PC-9 (cell line): ENCODE measurements around the gene AP4B1. TPM values are rescaled to one million over a fixed set of nuclear protein-coding genes. Genes with fewer than 3 reads are reported as not detected.

ENCODE experiments used
- BruUV-seq: library from RNA; stranded (reverse); fragments of 400-500 nt; replicated peaks from 2 replicates; lab custom pipeline; 2021; lab: Mats Ljungman, UMichigan
- CTCF ChIA-PET: fragments of 300-600 bp; sonication (Branson Sonifier 250); formaldehyde crosslinking; loops from one replicate; lab custom pipeline; 2022; ENCODE audit warnings: antibody characterized with exemption; lab: Charles Lee
- POLR2A ChIA-PET: fragments of 300-600 bp; sonication (Branson Sonifier 250); formaldehyde crosslinking; loops from one replicate; lab custom pipeline; 2022; ENCODE audit warnings: antibody characterized with exemption; ENCODE audit not compliant: unreplicated experiment; lab: Charles Lee
- DNase-seq, 2 experiments: peaks; one replicate each; pipeline versions ENCODE4 v3.0.0 to v3.0.0-alpha.2; 2015 to 2022; ENCODE audit warnings: mixed read lengths in 1 of 2
- H2AFZ ChIP-seq: fragments of 200-600 bp; sonication (generic); 2 replicates; pipeline ENCODE4 v1.8.1; 2017; ENCODE audit warnings: antibody characterized with exemption
- H3F3A ChIP-seq: fragments of 200-600 bp; sonication (generic); 2 replicates; pipeline ENCODE4 v1.8.1; 2017; ENCODE audit warnings: antibody characterized with exemption, mild to moderate bottlenecking, low read depth; ENCODE audit not compliant: insufficient read depth
- H3K27ac ChIP-seq: fragments of 200-600 bp; sonication (generic); 2 replicates; pipeline ENCODE4 v1.6.1; 2016; ENCODE audit warnings: mixed run types
- H3K27me3 ChIP-seq: fragments of 200-600 bp; sonication (generic); 2 replicates; pipeline ENCODE4 v1.6.1; 2016; ENCODE audit warnings: low read depth, mixed run types; ENCODE audit not compliant: insufficient read depth
- H3K36me3 ChIP-seq: fragments of 200-600 bp; sonication (generic); 2 replicates; pipeline ENCODE4 v1.6.1; 2016; ENCODE audit warnings: low read depth, mixed run types
- H3K4me1 ChIP-seq: fragments of 200-600 bp; sonication (generic); replicated peaks from 2 replicates; pipeline ENCODE4 v1.6.1; 2016; ENCODE audit warnings: mixed run types; ENCODE audit not compliant: insufficient read depth
- H3K4me2 ChIP-seq: fragments of 200-600 bp; sonication (generic); 2 replicates; pipeline ENCODE4 v1.6.1; 2017; ENCODE audit warnings: mixed run types
- H3K4me3 ChIP-seq: fragments of 200-600 bp; sonication (generic); 2 replicates; pipeline ENCODE4 v1.6.1; 2016; ENCODE audit warnings: mixed run types
- H3K79me2 ChIP-seq: fragments of 200-600 bp; sonication (generic); 2 replicates; pipeline ENCODE4 v1.6.1; 2017; ENCODE audit warnings: low read depth, mixed run types
- H3K9me2 ChIP-seq: fragments of 200-600 bp; sonication (generic); 2 replicates; pipeline ENCODE4 v1.8.1; 2017; ENCODE audit warnings: mild to moderate bottlenecking; ENCODE audit not compliant: insufficient read depth
- H3K9me3 ChIP-seq: fragments of 200-600 bp; sonication (generic); 2 replicates; pipeline ENCODE4 v1.8.1; 2016; ENCODE audit warnings: low read depth; ENCODE audit not compliant: insufficient read depth
- H4K20me1 ChIP-seq: fragments of 200-600 bp; sonication (generic); 2 replicates; pipeline ENCODE4 v1.8.1; 2017; ENCODE audit not compliant: insufficient read depth
- EZH2 ChIP-seq: fragments of 200-600 bp; sonication (generic); IDR thresholded peaks from 2 replicates; pipeline ENCODE4 v1.8.0; 2017; ENCODE audit warnings: antibody characterized with exemption, low read depth
- intact Hi-C: fragments of 100-400 bp; cut with micrococcal nuclease; formaldehyde crosslinking; loops from one replicate; pipeline ENCODE4 v1.10.0; 2022; ENCODE audit not compliant: unreplicated experiment
- total RNA-seq: library from RNA; stranded (reverse); gene quantifications from 2 replicates; pipeline ENCODE4 v1.2.3, GENCODE V29; 2021
- TF ChIP-seq, protein P1 (sequence below): fragments of 200-600 bp; sonication (generic); conservative IDR thresholded peaks from 2 replicates; pipeline ENCODE4 v1.6.1; 2017; ENCODE audit warnings: mixed run types, antibody characterized with exemption, mild to moderate bottlenecking, moderate library complexity

AP4B1 gene
- total RNA-seq, 1 experiment from 2014 or later: 11.7 TPM

DNA sequence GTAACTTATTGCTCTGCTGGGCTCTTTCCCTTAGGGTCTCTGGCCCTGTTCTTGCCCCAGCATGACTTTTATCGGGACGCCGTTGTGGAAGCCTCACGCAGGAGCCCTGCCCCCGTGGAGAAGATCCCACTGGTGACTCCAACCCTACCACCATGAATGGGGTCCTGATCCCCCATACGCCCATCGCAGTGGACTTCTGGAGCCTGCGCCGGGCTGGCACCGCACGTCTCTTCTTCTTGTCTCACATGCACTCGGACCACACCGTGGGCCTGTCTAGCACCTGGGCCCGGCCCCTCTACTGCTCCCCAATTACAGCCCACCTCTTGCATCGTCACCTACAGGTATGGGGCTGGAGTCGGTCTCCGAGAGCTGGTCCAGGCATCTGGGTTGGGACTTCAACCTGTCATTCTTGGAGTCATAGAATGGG, 849 bp upstream of the AP4B1 start:
- Histone ChIP-seq H3F3A (peaks cover 10% of the 10 kb centered on the region), H3K4me1 (peaks cover 10% of the 10 kb centered on the region), H2AFZ (peak overlapping the region; percentile 100), H3K9me3 (no peaks in the 10 kb centered on the region), H3K27ac (peak overlapping the region; percentile 21; the same call in 1 of the 2 replicates), H3K4me3 (peak overlapping the region; percentile 85), H4K20me1 (no peaks in the 10 kb centered on the region), H3K27me3 (no peaks in the 10 kb centered on the region), H3K4me2 (peak overlapping the region; percentile 94), H3K79me2 (peaks cover 35% of the 10 kb centered on the region), H3K9me2 (no peaks in the 10 kb centered on the region), H3K36me3 (0 out of 2 replicates have a peak, but pooled peaks cover 9% of the 10 kb centered on the region)
- CTCF ChIA-PET: interaction anchor here (1.1 to 1.5 kb wide), 2 partner anchors 23 to 31 kb away, joined by 3 to 5 read pairs; partner anchors contain the start of gene HIPK1
- TSS peak; percentile 45 for BruUV-seq
- DNase-seq: peak in 1 of 2 experiments; percentile 59
- POLR2A ChIA-PET: interaction anchor here (1.0 kb wide), 1 partner anchor 24 kb away, joined by 6 read pairs; the partner anchor contains the start of gene HIPK1
- no peak for TF ChIP-seq EZH2
- TF ChIP-seq, protein P1, sequence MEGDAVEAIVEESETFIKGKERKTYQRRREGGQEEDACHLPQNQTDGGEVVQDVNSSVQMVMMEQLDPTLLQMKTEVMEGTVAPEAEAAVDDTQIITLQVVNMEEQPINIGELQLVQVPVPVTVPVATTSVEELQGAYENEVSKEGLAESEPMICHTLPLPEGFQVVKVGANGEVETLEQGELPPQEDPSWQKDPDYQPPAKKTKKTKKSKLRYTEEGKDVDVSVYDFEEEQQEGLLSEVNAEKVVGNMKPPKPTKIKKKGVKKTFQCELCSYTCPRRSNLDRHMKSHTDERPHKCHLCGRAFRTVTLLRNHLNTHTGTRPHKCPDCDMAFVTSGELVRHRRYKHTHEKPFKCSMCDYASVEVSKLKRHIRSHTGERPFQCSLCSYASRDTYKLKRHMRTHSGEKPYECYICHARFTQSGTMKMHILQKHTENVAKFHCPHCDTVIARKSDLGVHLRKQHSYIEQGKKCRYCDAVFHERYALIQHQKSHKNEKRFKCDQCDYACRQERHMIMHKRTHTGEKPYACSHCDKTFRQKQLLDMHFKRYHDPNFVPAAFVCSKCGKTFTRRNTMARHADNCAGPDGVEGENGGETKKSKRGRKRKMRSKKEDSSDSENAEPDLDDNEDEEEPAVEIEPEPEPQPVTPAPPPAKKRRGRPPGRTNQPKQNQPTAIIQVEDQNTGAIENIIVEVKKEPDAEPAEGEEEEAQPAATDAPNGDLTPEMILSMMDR: no peak; the same call in 1 of the 2 replicates
- intact Hi-C loops: loop anchor here (1.0 kb wide), 4 partner anchors 24 to 146 kb away; partner anchors contain the start of genes HIPK1, PHTF1 and RSBN1

DNA sequence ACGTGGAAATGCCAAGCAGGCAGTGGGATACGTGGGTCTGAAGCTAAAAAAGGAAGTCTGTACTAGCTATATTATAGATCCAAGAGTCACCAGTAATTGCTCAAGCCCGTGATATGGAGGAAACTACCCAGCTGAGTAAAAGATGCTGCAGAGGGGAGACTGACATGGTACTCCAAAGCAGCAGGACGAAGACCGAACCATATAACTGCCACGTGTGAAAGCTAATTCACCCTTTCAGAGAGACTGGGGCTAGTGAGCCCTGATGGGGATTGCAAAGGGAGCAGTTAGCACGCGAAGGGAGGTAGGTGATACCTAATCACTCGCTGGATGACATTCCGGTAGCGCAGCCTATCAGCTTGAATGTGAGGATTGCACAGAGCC, 316 bp downstream of the AP4B1 start:
- Histone ChIP-seq H3K9me2 (no peaks in the 10 kb centered on the region), H3K4me2 (peak overlapping the region; percentile 84), H3K27ac (peak overlapping the region; percentile 65), H3K27me3 (no peaks in the 10 kb centered on the region), H3K4me3 (peak overlapping the region; percentile 85), H2AFZ (peak overlapping the region; percentile 95), H3K4me1 (peaks cover 10% of the 10 kb centered on the region), H3F3A (peaks cover 10% of the 10 kb centered on the region), H3K79me2 (peaks cover 35% of the 10 kb centered on the region), H3K9me3 (no peaks in the 10 kb centered on the region), H4K20me1 (no peaks in the 10 kb centered on the region), H3K36me3 (0 out of 2 replicates have a peak, but pooled peaks cover 7% of the 10 kb centered on the region)
- TF ChIP-seq, protein P1: no peak
- no peak for TF ChIP-seq EZH2
- intact Hi-C loops: no loop called here
- CTCF ChIA-PET: interaction anchor here (0.6 to 1.4 kb wide), 4 partner anchors 30 to 146 kb away, joined by 3 to 14 read pairs (median 3); partner anchors contain the start of gene OLFML3
- TSS peak; percentile 52 for BruUV-seq
- POLR2A ChIA-PET: interaction anchor here (1.0 kb wide), 1 partner anchor 27 kb away, joined by 3 read pairs; no protein-coding TSS in a partner anchor
- DNase-seq: no peak

DNA sequence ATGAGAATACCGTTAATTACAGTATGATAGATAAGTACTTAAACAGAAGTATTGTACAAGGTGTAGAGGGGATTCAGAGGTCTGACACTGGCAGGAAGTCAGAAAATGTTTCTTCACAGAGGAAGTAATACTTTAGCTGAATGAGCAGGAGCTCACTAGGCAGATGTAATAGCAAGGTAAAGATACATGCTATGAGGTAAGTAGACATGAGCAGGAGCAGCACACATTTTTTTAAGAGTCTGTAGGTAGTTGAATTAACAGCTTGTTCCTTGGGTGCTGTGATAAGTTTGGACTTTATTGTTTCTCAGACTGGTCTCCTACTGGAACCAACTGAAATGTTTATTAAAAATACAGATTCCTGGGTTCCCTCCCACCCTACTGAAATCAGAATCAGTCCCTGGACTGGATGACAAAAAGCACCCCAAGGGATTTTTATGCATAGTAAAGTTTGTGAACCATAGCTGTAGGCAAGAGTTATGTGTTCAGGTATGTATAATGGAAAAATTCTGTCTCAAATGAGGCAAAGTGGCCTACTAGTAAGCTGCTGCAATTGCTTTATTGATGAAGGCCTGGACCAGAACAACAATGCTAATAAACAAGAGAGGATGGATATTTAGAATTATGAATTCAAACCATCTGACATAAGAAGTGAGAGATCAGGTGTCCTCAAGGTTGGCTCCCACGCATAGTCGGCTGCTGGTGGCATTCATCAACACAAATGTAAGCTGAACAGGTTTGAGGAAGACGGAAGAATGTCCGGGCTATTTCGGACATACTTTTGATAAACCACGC, 902 bp downstream of the AP4B1 start:
- H3K9me3 ChIP-seq: no peaks in the 10 kb centered on the region
- TF ChIP-seq, protein P1: no peak
- TF ChIP-seq EZH2: no peak
- intact Hi-C loops: no loop called here
- H3K4me3 ChIP-seq: peak overlapping the region; percentile 85
- peak overlapping the region; percentile 65 for H3K27ac ChIP-seq
- peaks cover 35% of the 10 kb centered on the region for H3K79me2 ChIP-seq
- peak overlapping the region; percentile 95 for H2AFZ ChIP-seq
- no TSS peak for BruUV-seq
- H3K4me2 ChIP-seq: peak overlapping the region; percentile 84
- no peaks in the 10 kb centered on the region for H4K20me1 ChIP-seq
- CTCF ChIA-PET: interaction anchor here (0.6 to 1.4 kb wide), 3 partner anchors 75 to 145 kb away, joined by 3 to 14 read pairs (median 3); partner anchors contain the start of gene OLFML3
- DNase-seq: no peak
- peaks cover 10% of the 10 kb centered on the region for H3F3A ChIP-seq
- POLR2A ChIA-PET: interaction anchor here (1.0 kb wide), 1 partner anchor 27 kb away, joined by 3 read pairs; no protein-coding TSS in a partner anchor
- H3K4me1 ChIP-seq: peaks cover 10% of the 10 kb centered on the region
- no peaks in the 10 kb centered on the region for H3K27me3 ChIP-seq
- H3K9me2 ChIP-seq: no peaks in the 10 kb centered on the region
- 0 out of 2 replicates have a peak, but pooled peaks cover 7% of the 10 kb centered on the region for H3K36me3 ChIP-seq
